ENCODE measurements around the gene HAGHL.
A peak's percentile ranks its signal among the peaks of the same experiment; 100 is the strongest.

Gene HAGHL

DNA sequence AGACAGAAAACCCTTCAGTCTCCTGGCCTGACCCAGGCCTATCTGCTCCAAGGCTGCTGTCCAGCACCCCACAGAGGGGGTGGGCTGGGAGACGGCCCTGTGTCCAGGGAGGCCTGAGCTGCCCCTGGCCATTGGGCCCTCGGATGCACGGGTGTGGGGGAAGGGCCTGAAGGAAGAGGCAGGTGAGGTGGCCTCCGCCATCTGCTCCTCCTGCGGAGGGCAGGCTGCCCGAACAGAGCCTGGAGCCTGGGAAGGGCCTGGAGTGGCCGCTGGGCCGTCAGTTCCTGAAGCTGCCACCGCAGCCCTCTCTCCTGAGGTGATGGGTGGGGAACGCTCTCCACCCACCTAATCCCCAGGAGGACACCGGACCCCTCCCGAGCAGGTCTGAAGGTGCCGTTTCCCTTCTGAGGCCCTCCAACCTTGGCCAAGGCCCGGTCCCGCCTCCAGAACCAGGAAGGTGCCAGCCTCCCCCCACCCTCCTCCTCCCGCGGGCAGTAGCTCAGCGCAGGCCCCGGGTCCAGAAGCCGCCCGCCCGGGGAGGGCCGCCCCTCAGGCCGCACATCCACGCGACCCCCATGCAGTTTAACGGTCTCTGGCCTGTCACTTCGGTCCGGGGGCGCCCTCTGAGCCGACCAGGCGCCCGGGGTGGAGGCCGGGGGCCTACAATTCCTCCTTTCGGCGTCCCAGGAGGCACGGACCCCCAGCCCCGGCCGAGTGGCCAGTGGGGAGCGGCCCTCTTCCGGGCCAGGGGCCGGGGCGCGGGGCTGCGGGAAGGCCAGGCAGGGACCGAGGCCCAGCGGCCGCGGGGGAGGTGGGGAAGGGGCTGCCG lies 22.1 kb upstream of the HAGHL start:
- intact Hi-C loops (cut with DNase I), result no loop called here
- no peak for DNase-seq

- intact Hi-C loops (cut with DNase I), result no loop called here
Measured at GRCh38 chr16:705431-706188, 21.3 kb upstream of the HAGHL start, which contains the start of gene FBXL16. FBXL16 (minus strand) TSS chr16:705801; CDS start chr16:697405, 8,396 bp downstream.

DNA sequence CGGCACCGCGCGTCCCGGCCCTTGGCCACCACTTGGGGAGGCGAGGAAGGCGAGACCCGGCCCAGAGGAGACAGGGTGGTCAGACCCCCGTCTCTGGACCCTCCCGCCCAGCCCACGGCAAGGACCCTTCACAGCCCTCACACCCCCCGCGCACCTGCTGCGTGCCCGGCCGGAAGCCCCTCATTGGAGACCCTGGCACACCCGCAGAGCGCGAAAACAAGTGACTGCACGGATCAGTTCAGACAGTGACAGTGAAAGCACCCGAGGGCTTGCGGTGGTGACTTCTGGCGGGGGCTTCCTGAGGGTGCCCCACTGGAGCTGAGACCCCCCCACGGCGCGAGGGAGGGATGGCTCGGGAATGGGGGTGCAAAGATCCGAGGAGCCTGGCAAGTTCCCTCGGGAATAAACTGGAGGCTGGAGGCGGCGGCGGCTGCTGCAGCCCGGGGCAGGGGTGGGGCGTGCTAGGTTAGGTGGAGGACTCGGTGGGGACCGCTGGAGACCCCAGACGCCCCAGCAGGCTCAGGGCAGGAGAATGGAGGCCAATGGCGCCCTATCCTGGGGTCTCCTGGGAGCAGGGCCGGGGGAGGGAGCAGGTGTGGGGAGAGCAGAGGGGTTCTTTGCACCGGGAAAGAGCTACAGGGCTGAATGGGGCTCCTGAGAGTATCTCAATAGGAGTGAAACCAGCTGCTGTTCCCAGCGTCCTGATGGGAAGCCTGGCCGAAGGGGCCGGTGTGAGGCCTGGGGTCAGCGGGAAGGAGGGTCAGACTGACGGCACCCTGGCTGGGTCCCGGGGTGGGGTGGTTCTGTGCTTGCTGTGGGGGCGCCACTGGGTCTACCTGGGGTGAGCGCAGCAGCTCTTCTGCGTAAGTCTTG lies 20.5 kb upstream of the HAGHL start:
- DNase-seq, result peak in 13 of 42 donors; percentile 38 to 78 (median 59)
- intact Hi-C loops (cut with DNase I), result no loop called here

More at GRCh38 chr16:705431-706188, 21.3 kb upstream of the HAGHL start, which contains the start of gene FBXL16:
- peak in 39 of 42 donors; percentile 52 to 89 (median 75) for DNase-seq

DNA sequence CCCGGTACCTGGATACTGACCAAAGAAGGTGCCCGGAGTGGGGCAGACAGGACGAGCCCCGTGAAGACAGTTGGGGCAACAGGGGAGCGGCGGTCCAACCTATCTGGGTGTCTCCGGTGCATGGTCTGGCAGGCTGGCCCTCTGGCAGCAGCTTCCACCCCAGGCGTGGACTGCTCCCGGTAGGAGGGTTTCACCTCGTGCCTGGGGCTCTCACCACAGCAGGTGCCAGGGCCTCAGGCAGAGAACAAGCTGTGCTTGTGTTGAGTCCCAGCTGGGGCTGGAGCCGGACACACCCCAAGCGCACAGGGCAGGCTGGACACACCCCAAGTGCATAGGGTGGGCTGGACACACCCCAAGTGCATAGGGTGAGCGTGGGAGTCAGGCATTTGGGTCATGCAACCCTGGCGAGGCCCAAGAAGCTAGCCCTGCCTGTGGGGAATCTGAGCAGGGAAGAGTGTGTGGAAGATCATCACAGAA lies 19.8 kb upstream of the HAGHL start:
- DNase-seq, result peak in 1 of 42 donors; percentile 12
- intact Hi-C loops (cut with DNase I), result no loop called here

DNA sequence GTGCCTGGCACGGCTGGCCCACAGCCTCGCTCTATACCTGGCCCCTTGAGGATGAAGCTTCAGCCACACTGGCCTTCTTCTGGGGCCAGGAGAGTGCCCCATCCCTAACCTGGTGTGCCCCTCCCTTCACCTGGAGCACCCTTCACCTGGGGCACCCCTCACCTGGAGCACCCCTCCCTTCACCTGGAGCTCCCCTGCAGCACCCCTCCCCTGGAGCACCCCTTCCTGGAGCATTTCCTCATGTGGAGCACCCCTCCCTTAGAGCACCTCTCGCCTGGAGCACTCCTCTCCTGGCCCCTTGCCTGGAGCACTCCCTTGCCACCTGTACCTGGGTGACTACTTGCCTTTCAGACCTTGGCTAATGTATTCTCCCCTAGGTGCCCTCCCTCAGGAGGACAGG lies 18.9 kb upstream of the HAGHL start:
- no peak for DNase-seq
- intact Hi-C loops (cut with DNase I), result no loop called here

- intact Hi-C loops (cut with DNase I), result no loop called here
- no peak for DNase-seq
Measured at GRCh38 chr16:708959-709358, 17.9 kb upstream of the HAGHL start.

DNA sequence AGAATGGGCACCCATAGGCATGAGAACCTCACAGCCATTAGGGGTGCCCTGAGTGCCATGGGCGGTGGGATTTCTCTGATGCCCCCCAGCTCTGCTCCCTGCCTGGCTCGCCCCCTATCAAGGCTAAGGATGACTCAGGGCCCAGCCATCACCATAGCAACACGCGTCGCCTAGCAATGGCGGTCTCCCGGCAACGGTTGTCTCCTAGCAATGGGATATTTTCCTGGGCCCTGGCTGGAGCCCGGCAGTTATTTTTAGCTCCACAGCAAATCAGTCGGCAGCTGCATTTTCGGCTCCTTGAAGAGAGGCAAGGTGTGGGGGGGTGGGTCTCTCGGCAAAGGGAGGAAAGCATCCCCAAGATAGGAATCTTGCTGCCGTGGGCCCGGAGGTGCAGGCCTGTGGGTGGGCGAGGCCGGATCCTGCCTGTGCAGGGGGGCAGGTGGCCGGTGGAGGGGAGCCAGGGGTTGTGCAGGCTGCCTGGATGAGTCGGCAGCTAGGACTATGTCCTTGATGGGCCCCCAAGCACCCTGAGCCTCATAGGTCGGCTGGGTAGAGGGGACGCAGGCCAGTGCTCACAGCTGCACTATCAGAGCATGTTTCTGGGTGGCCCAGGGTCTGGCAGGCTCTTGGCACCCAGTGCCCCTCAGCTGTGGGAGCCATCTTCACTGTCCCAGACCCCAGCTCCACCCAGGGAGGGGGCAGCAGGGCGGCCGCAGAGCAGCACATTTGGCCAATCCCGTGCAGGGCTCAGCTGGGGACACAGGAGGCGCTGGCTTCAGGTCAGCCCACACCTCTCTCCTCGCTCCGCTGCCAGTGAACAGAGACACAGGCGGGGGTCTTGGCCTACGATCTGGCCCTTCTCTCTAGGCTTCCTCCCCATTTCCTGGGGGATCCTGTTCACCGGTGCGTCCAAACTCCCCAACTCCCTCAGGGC lies 17.1 kb upstream of the HAGHL start:
- DNase-seq, result peak; percentile 82 to 97 (median 92)
- intact Hi-C loops (cut with DNase I), result loop anchor here (5.0 kb wide), 1 partner anchor 77 kb away; the partner anchor contains the start of genes CHTF18 and RPUSD1

- DNase-seq, result no peak
- intact Hi-C loops (cut with DNase I), result loop anchor here (5.0 kb wide), 1 partner anchor 77 kb away; the partner anchor contains the start of genes CHTF18 and RPUSD1
Measured at GRCh38 chr16:710500-711075, 16.3 kb upstream of the HAGHL start.

DNA sequence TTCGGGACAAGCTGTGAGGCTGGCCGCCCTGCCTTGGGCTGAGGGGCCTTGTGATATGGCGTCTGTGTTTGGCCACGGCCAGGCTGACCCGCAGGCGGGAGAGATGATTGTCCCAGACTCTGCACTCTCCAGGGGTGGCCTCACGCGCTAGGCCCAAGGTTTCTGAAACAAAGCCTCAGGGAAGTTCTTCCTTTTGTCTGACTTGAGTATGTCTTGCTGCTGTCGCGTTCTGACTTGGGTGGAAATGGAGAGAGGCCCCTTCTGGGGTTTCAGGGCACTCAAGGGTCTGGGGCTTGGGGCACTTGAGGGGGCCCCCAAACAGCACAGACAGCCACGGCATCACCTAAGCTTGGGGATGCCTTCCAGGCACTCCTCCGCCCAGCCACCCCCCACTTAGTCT lies 15.8 kb upstream of the HAGHL start:
- DNase-seq, result no peak
- intact Hi-C loops (cut with DNase I), result loop anchor here (5.0 kb wide), 1 partner anchor 76 kb away; the partner anchor contains the start of genes CHTF18 and RPUSD1

GRCh38 chr16:711548-712320 lies 15.2 kb upstream of the HAGHL start:
- intact Hi-C loops (cut with DNase I), result loop anchor here (5.0 kb wide), 1 partner anchor 76 kb away; the partner anchor contains the start of genes CHTF18 and RPUSD1

DNA sequence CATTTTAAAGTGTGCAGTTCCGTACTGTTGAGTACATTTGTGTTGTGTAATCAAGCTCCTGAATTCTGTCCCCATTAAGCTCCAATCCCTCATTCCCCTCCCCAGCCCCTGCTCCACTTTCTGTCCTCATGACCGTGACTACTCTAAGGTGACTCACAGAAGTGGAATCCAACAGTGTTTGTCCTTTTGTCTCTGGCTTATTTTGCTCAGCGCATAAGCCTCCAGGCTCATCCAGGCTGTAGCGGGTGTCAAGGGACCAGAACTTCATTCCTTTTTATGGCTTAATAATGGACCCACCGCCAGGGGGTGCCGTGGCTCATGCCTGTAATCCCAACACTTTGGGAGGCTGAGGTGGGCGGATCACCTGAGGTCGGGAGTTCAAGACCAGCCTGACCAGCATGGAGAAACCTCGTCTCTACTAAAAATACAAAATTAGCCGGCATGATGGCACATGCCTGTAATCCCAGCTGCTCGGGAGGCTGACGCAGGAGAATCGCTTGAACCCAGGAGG lies 14.1 kb upstream of the HAGHL start:
- DNase-seq, result peak in 3 of 42 donors; percentile 49 to 70 (median 62)
- intact Hi-C loops (cut with DNase I), result loop anchor here (5.0 kb wide), 1 partner anchor 75 kb away; the partner anchor contains the start of genes CHTF18 and RPUSD1

More at GRCh38 chr16:711548-712320, 15.2 kb upstream of the HAGHL start:
- DNase-seq, result peak in 40 of 42 donors; percentile 67 to 93 (median 82)

GRCh38 chr16:714079-714478 lies 12.8 kb upstream of the HAGHL start:
- no peak for DNase-seq
- intact Hi-C loops (cut with DNase I), result loop anchor here (5.0 kb wide), 1 partner anchor 73 kb away; the partner anchor contains the start of genes CHTF18 and RPUSD1

DNA sequence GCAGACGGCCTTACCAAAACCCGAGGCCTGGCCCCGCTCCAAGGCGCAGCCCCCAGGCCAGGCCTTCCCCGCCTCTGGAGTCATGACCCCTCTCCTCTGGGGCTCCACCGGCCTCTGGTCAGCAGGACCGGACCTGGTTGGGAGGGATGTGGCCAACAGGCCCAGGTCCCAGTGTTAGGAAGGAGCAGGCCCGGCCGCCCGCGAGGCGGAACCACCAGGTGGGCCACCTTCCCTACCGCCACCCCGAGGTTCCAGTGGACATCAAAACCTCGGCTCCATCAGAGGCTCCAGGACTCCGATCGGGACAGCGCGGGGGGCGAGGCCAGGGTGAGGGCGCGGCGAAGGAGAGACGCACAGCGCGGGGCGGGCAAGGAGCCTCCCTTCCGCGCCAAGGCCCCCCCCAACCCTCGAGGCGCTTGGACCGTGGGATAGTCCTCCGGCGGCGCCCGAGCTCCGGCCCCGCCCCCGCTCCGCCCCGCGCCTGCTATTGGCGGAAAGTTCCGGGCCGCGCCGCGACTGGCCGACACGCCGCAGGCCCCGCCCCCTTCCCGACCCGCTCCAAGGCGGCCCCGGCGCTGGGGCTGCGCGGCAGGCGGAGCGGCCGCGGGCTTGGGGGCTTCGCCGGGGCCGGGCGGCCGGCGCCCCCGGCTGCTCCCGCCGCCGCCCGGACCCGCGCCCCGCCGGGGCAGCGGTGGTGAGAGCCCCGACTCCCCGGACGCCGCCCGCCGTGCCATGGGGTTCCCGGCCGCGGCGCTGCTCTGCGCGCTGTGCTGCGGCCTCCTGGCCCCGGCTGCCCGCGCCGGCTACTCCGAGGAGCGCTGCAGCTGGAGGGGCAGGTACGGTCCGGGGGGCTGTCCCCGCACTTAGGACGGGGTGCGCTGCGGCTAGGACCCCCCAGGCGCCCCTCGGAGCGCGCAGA lies 12.1 kb upstream of the HAGHL start, which contains the start of gene METRN:
TSS of gene METRN (plus strand) at position 561 of the 919 bp plus-strand sequence. CDS start at position 733, 172 bp downstream.
- peak; percentile 77 to 97 (median 94) for DNase-seq
- intact Hi-C loops (cut with DNase I), result loop anchor here (5.0 kb wide), 1 partner anchor 72 kb away; the partner anchor contains the start of genes CHTF18 and RPUSD1

DNA sequence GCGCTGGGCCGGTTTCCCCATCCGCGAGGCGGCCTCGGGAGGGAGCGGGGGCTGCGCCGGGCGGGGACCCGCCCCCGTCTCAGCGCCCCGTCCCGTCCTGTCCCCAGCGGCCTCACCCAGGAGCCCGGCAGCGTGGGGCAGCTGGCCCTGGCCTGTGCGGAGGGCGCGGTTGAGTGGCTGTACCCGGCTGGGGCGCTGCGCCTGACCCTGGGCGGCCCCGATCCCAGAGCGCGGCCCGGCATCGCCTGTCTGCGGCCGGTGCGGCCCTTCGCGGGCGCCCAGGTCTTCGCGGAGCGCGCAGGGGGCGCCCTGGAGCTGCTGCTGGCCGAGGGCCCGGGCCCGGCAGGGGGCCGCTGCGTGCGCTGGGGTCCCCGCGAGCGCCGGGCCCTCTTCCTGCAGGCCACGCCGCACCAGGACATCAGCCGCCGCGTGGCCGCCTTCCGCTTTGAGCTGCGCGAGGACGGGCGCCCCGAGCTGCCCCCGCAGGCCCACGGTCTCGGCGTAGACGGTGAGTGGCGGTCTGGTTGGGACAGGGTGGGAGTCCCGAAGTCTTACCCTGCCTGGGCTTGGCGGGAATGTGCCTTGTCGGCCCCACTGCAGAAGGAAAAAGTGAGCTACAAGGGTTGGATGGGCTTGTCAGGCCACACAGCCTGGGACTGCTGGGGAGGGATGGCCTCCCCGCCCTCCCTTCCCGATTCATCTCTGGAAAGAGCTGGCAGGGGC lies 11.3 kb upstream of the HAGHL start:
- peak in 4 of 42 donors; percentile 53 to 66 (median 58) for DNase-seq
- intact Hi-C loops (cut with DNase I), result no loop called here

Data from head of caudate nucleus (tissue), 42 donors.